Activated CD4-positive, alpha-beta T cell treated with anti-CD3 and anti-CD28 coated beads for 48 hours (primary cell): ENCODE results near the gene PCYT1A.

ENCODE experiments used
- DNase-seq: peaks from one replicate; pipeline ENCODE4 v3.0.0-alpha.2; 2020

PCYT1A gene

GRCh38 chr3:196235452-196236122, 51.9 kb downstream of the PCYT1A start:
- DNase-seq, result no peak

GRCh38 chr3:196232882-196233251, 54.7 kb downstream of the PCYT1A start:
- no peak for DNase-seq

- DNase-seq, result no peak
These were observed 55.2 kb downstream of the PCYT1A start for GRCh38 chr3:196232154-196232881.

- DNase-seq, result no peak
These were observed 59.7 kb downstream of the PCYT1A start for GRCh38 chr3:196227629-196228493.

GRCh38 chr3:196227121-196227561, 60.4 kb downstream of the PCYT1A start:
- DNase-seq, result no peak

GRCh38 chr3:196225763-196226364, 61.7 kb downstream of the PCYT1A start:
- DNase-seq, result no peak

GRCh38 chr3:196225086-196225485, 62.4 kb downstream of the PCYT1A start:
- DNase-seq, result no peak

- no peak for DNase-seq
These were observed 64.5 kb downstream of the PCYT1A start for GRCh38 chr3:196222876-196223595.

- no peak for DNase-seq
These were observed 66.5 kb downstream of the PCYT1A start for GRCh38 chr3:196220991-196221390.

- no peak for DNase-seq
These were observed 66.9 kb downstream of the PCYT1A start for GRCh38 chr3:196220587-196220986.

- no peak for DNase-seq
These were observed 67.6 kb downstream of the PCYT1A start for GRCh38 chr3:196219970-196220311.

GRCh38 chr3:196219194-196219969, 68.1 kb downstream of the PCYT1A start:
- peak; percentile 72 for DNase-seq

- no peak for DNase-seq
These were observed 69.3 kb downstream of the PCYT1A start for GRCh38 chr3:196218155-196218712.

GRCh38 chr3:196217307-196218154, 70.0 kb downstream of the PCYT1A start:
- no peak for DNase-seq

GRCh38 chr3:196216681-196217211, 70.8 kb downstream of the PCYT1A start:
- DNase-seq, result no peak

GRCh38 chr3:196216089-196216564, 71.4 kb downstream of the PCYT1A start, which contains the start of gene SLC51A:
Gene SLC51A (plus strand): TSS chr3:196216534. CDS start chr3:196216713, 179 bp downstream.
- no peak for DNase-seq

- DNase-seq, result no peak
These were observed 72.0 kb downstream of the PCYT1A start for GRCh38 chr3:196215493-196216020.

GRCh38 chr3:196214783-196215441, 72.6 kb downstream of the PCYT1A start:
- no peak for DNase-seq
